ENCODE data around the gene NIT2. TPM values are rescaled to one million over a fixed set of nuclear protein-coding genes. Genes with fewer than 3 reads are reported as not detected.

Gene NIT2
- total RNA-seq, 1 experiment from 2014 or later, result 63.1 TPM

DNA sequence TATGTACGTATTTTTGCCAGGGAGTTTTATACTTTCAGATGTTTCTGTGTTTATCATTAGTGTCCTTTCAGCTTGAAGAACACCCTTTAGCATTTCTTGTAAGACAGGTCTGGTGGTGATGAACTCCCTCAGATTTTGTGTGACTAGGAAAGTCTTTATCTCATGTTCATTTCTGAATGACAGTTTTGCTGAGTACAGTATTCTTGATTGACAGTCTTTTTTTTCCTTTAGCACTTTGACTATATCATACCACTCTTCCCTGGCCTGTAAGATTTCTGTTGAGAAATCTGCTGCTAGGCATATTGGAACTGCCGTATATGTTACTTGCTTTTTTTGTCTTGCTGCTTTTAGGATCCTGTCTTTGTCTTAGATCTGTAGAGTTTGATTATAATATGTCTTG is 72.6 kb downstream of the NIT2 start:
- H3F3A ChIP-seq (ENCODE audit: low read length, unreplicated experiment), result no peaks in the 10 kb centered on the region
- H3K36me3 ChIP-seq (ENCODE audit: low read depth, low read length), result peaks cover 22% of the 10 kb centered on the region
- no peaks in the 10 kb centered on the region for H3K27me3 ChIP-seq (ENCODE audit: low read length)
- H3K9me3 ChIP-seq (ENCODE audit: low read length), result peaks cover 14% of the 10 kb centered on the region; the same call in 1 of the 2 replicates
- DNase-seq (no peak), ATAC-seq (no peak)
- H2AFZ ChIP-seq (ENCODE audit: low read length), result no peak overlapping the region
- no peak overlapping the region for H3K4me3 ChIP-seq (ENCODE audit: low read length)
- H3K9ac ChIP-seq (ENCODE audit: low read length), result no peak overlapping the region
- peaks cover 10% of the 10 kb centered on the region for H3K4me1 ChIP-seq (ENCODE audit: insufficient read depth, low read length)
- intact Hi-C loops (cut with micrococcal nuclease), result no loop called here
- CTCF ChIA-PET, result no interaction called here
- TF ChIP-seq EZH2phosphoT487 (IDR thresholded peaks at IDR 0.05; ENCODE audit: borderline replicate concordance, low read length), result no peak
- TF ChIP-seq, protein P1, sequence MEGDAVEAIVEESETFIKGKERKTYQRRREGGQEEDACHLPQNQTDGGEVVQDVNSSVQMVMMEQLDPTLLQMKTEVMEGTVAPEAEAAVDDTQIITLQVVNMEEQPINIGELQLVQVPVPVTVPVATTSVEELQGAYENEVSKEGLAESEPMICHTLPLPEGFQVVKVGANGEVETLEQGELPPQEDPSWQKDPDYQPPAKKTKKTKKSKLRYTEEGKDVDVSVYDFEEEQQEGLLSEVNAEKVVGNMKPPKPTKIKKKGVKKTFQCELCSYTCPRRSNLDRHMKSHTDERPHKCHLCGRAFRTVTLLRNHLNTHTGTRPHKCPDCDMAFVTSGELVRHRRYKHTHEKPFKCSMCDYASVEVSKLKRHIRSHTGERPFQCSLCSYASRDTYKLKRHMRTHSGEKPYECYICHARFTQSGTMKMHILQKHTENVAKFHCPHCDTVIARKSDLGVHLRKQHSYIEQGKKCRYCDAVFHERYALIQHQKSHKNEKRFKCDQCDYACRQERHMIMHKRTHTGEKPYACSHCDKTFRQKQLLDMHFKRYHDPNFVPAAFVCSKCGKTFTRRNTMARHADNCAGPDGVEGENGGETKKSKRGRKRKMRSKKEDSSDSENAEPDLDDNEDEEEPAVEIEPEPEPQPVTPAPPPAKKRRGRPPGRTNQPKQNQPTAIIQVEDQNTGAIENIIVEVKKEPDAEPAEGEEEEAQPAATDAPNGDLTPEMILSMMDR (conservative IDR thresholded peaks at IDR 0.05; ENCODE audit: low read depth, low read length), result no peak
- no peak for TF ChIP-seq EZH2 (IDR thresholded peaks at IDR 0.05; ENCODE audit: low read length, unreplicated experiment)
- no peaks in the 10 kb centered on the region for H3K9me2 ChIP-seq (replicated peaks; ENCODE audit: low read length)
- H4K20me1 ChIP-seq (ENCODE audit: low read length), result no peaks in the 10 kb centered on the region
- no peak overlapping the region for H3K4me2 ChIP-seq (ENCODE audit: low read length)
- POLR2A ChIA-PET (ENCODE audit: unreplicated experiment), result no interaction called here
- no peak overlapping the region for H3K27ac ChIP-seq (ENCODE audit: low read length)
- no TSS peak for BruUV-seq (replicated peaks)
- H3K79me2 ChIP-seq (ENCODE audit: low read length), result peaks cover 74% of the 10 kb centered on the region

DNA sequence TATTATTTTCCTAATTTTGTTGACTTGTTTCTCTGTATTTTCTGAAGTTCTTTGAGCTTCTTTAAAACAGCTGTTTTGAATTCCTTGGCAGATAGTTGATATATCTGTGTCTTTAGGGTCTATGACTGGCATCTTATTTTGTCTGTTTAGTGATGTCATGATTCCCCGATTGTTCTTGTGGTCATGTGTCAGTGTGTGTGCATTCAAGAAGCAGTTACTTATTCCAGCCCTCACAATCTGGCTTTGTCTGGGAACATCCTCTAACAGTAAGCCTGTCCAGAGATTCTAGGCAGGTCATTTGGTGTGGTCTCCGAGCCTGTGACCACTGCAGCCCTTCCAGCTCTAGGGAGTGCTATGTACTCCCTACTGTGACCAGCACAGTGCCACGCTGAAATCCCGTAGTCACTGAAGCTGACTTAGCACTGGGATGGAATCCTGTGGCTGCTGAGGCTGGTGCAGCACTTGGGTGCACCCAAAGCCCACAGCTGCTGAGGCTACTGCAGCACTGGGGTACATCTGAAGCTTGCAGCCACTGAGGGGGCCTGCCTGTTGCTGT is 73.5 kb downstream of the NIT2 start:
- ATAC-seq, result no peak
- Histone ChIP-seq H3K4me2 (ENCODE audit: low read length) (no peak overlapping the region), H3K79me2 (ENCODE audit: low read length) (peaks cover 65% of the 10 kb centered on the region), H3F3A (ENCODE audit: low read length, unreplicated experiment) (no peaks in the 10 kb centered on the region), H3K9ac (ENCODE audit: low read length) (no peak overlapping the region), H3K4me1 (ENCODE audit: insufficient read depth, low read length) (peaks cover 10% of the 10 kb centered on the region), H3K9me2 (replicated peaks; ENCODE audit: low read length) (no peaks in the 10 kb centered on the region), H3K36me3 (ENCODE audit: low read depth, low read length) (peaks cover 26% of the 10 kb centered on the region), H3K9me3 (ENCODE audit: low read length) (peaks cover 14% of the 10 kb centered on the region; the same call in 1 of the 2 replicates), H3K27me3 (ENCODE audit: low read length) (no peaks in the 10 kb centered on the region), H4K20me1 (ENCODE audit: low read length) (no peaks in the 10 kb centered on the region), H3K4me3 (ENCODE audit: low read length) (no peak overlapping the region), H2AFZ (ENCODE audit: low read length) (no peak overlapping the region), H3K27ac (ENCODE audit: low read length) (no peak overlapping the region)
- ChIA-PET POLR2A (ENCODE audit: unreplicated experiment) (no interaction called here), CTCF (no interaction called here)
- BruUV-seq (replicated peaks), result no TSS peak
- intact Hi-C loops (cut with micrococcal nuclease), result no loop called here
- no peak for DNase-seq
- TF ChIP-seq EZH2 (IDR thresholded peaks at IDR 0.05; ENCODE audit: low read length, unreplicated experiment) (no peak), EZH2phosphoT487 (IDR thresholded peaks at IDR 0.05; ENCODE audit: borderline replicate concordance, low read length) (no peak)
- TF ChIP-seq, protein P1 (conservative IDR thresholded peaks at IDR 0.05; ENCODE audit: low read depth, low read length), result no peak

Other genes with a start within 250 kb of the NIT2 start
- not detected in 2 replicates for gene FILIP1L, start 220.3 kb upstream of the NIT2 start, total RNA-seq (2014; rRNA removed)
- gene TBC1D23, start 73.8 kb upstream of the NIT2 start, total RNA-seq (2014; rRNA removed), result 25.6 and 37.9 TPM in 2 replicates
- gene TOMM70, start 66.3 kb downstream of the NIT2 start, total RNA-seq (2014; rRNA removed), result 85.3 and 91.7 TPM in 2 replicates
- 5.2 and 6.8 TPM in 2 replicates for gene LNP1, start 66.8 kb downstream of the NIT2 start, total RNA-seq (2014; rRNA removed)
- gene TMEM45A, start 157.9 kb downstream of the NIT2 start, total RNA-seq (2014; rRNA removed), result 7.6 and 9.4 TPM in 2 replicates